Measurements from ENCODE around the gene ANKRD49. TPM values are rescaled to one million over a fixed set of nuclear protein-coding genes. Genes with fewer than 3 reads are reported as not detected.

ANKRD49 gene
- 10 to 100 TPM; 23.9 to 31.9 (median 26.0) TPM for polyA plus RNA-seq (ENCODE audit: insufficient read length in 4 of 4)

- DNase-seq (ENCODE audit: low read depth in 4 of 4, low spot score in 2 of 4) = peak; percentile 89 to 98 (median 94)
Observed at GRCh38 chr11:94493281-94494125, at the start of gene ANKRD49, which contains the start of gene MRE11. Gene ANKRD49 (plus strand): TSS chr11:94493984. CDS start chr11:94496694, 2,710 bp downstream. Gene MRE11 (minus strand): TSS chr11:94493844. CDS start chr11:94492801, 1,043 bp downstream.

GRCh38 chr11:94445641-94446040 is 48.1 kb upstream of the ANKRD49 start:
- no peak for DNase-seq (ENCODE audit: low read depth in 4 of 4, low spot score in 2 of 4)

- no peak for DNase-seq (ENCODE audit: low read depth in 4 of 4, low spot score in 2 of 4)
Observed at GRCh38 chr11:94447149-94447548, 46.6 kb upstream of the ANKRD49 start.

GRCh38 chr11:94449029-94449428 is 44.8 kb upstream of the ANKRD49 start:
- no peak for DNase-seq (ENCODE audit: low read depth in 4 of 4, low spot score in 2 of 4)

- no peak for DNase-seq (ENCODE audit: low read depth in 4 of 4, low spot score in 2 of 4)
Observed at GRCh38 chr11:94449437-94449836, 44.3 kb upstream of the ANKRD49 start.

GRCh38 chr11:94450048-94450447 is 43.7 kb upstream of the ANKRD49 start:
- no peak for DNase-seq (ENCODE audit: low read depth in 4 of 4, low spot score in 2 of 4)

- no peak for DNase-seq (ENCODE audit: low read depth in 4 of 4, low spot score in 2 of 4)
Observed at GRCh38 chr11:94452988-94453387, 40.8 kb upstream of the ANKRD49 start.

GRCh38 chr11:94454301-94454700 is 39.5 kb upstream of the ANKRD49 start:
- no peak for DNase-seq (ENCODE audit: low read depth in 4 of 4, low spot score in 2 of 4)

- DNase-seq (ENCODE audit: low read depth in 4 of 4, low spot score in 2 of 4) = peak in 1 of 4 donors; percentile 3
Observed at GRCh38 chr11:94455861-94456260, 37.9 kb upstream of the ANKRD49 start.

- no peak for DNase-seq (ENCODE audit: low read depth in 4 of 4, low spot score in 2 of 4)
Observed at GRCh38 chr11:94457118-94458029, 36.4 kb upstream of the ANKRD49 start.

GRCh38 chr11:94459576-94459975 is 34.2 kb upstream of the ANKRD49 start:
- DNase-seq (ENCODE audit: low read depth in 4 of 4, low spot score in 2 of 4) = no peak

- DNase-seq (ENCODE audit: low read depth in 4 of 4, low spot score in 2 of 4) = no peak
Observed at GRCh38 chr11:94469416-94469815, 24.4 kb upstream of the ANKRD49 start.

GRCh38 chr11:94472916-94473799 is 20.6 kb upstream of the ANKRD49 start:
- no peak for DNase-seq (ENCODE audit: low read depth in 4 of 4, low spot score in 2 of 4)

- no peak for DNase-seq (ENCODE audit: low read depth in 4 of 4, low spot score in 2 of 4)
Observed at GRCh38 chr11:94477624-94478023, 16.2 kb upstream of the ANKRD49 start.

- DNase-seq (ENCODE audit: low read depth in 4 of 4, low spot score in 2 of 4) = no peak
Observed at GRCh38 chr11:94481342-94481741, 12.4 kb upstream of the ANKRD49 start.

GRCh38 chr11:94486068-94486467 is 7.7 kb upstream of the ANKRD49 start:
- no peak for DNase-seq (ENCODE audit: low read depth in 4 of 4, low spot score in 2 of 4)

- peak in 1 of 4 donors; percentile 7 for DNase-seq (ENCODE audit: low read depth in 4 of 4, low spot score in 2 of 4)
Observed at GRCh38 chr11:94494126-94494680, 419 bp downstream of the ANKRD49 start.

- DNase-seq (ENCODE audit: low read depth in 4 of 4, low spot score in 2 of 4) = no peak
Observed at GRCh38 chr11:94500181-94500580, 6.4 kb downstream of the ANKRD49 start.

- DNase-seq (ENCODE audit: low read depth in 4 of 4, low spot score in 2 of 4) = no peak
Observed at GRCh38 chr11:94501522-94501921, 7.7 kb downstream of the ANKRD49 start.

Measured in left renal cortex interstitium (tissue), 4 donors.